ENCODE measurements around the gene TOM1L1. TPM values are rescaled to one million over a fixed set of nuclear protein-coding genes. Genes with fewer than 3 reads are reported as not detected.
A peak's percentile ranks its signal among the peaks of the same experiment; 100 is the strongest.

Gene TOM1L1
- total RNA-seq, 1 experiment from 2014 or later: 58.5 TPM

- no peak for TF ChIP-seq TEAD1 (CRISPR knock-in tag; IDR thresholded peaks at IDR 0.05)
- TF ChIP-seq ATF1 (CRISPR knock-in tag; IDR thresholded peaks at IDR 0.05): no peak
Measured at GRCh38 chr17:54919425-54919824, 18.8 kb downstream of the TOM1L1 start (continued).

DNA sequence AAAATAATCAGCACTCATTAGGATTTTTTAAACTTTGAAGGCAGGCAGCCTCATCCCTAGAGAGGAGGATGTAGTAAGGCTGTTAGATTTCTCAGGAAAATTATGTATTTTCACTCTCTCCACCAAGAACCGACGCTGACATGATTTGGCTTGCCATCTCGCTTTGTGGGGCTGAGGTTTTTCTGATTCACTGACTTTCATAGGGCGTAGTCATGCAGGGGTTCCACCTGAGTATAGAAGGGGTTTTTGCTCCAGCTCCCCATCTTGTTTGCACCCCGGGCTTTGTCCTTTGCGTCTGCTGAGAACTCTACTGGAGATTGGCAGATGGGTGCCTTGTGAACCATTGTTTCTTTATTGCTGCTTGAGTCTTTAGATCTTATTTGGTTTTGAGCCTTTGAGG, 20.2 kb downstream of the TOM1L1 start:
- Mint-ChIP-seq H3K27ac (peak overlapping the region; percentile 79; the same call in 1 of the 2 replicates), H3K4me1 (peaks cover 33% of the 10 kb centered on the region), H3K4me3 (no peak overlapping the region), H3K36me3 (peaks cover 43% of the 10 kb centered on the region), H3K27me3 (ENCODE audit: low read depth) (no peaks in the 10 kb centered on the region), H3K9me3 (peaks cover 16% of the 10 kb centered on the region)
- CTCF ChIA-PET: no interaction called here
- POLR2A ChIA-PET: no interaction called here
- DNase-seq (ENCODE audit: low spot score): no peak
- TF ChIP-seq GRHL2 (CRISPR knock-in tag; IDR thresholded peaks at IDR 0.05; ENCODE audit: insufficient replicate concordance, severe bottlenecking) (no peak), ETV6 (CRISPR knock-in tag; IDR thresholded peaks at IDR 0.05) (no peak), ZNF416 (CRISPR knock-in tag; IDR thresholded peaks at IDR 0.05) (no peak), FOXP1 (CRISPR knock-in tag; IDR thresholded peaks at IDR 0.05; ENCODE audit: borderline replicate concordance) (no peak), NFYB (CRISPR knock-in tag; conservative IDR thresholded peaks at IDR 0.05; ENCODE audit: low read depth) (no peak), ZBTB21 (CRISPR knock-in tag; IDR thresholded peaks at IDR 0.05; ENCODE audit: borderline replicate concordance) (no peak), ZNF121 (CRISPR knock-in tag; IDR thresholded peaks at IDR 0.05) (no peak), ZNF532 (CRISPR knock-in tag; IDR thresholded peaks at IDR 0.05; ENCODE audit: borderline replicate concordance) (no peak), MLX (CRISPR knock-in tag; IDR thresholded peaks at IDR 0.05) (no peak), ZMAT4 (CRISPR knock-in tag; IDR thresholded peaks at IDR 0.05) (no peak), ZNF671 (CRISPR knock-in tag; IDR thresholded peaks at IDR 0.05) (no peak), OVOL2 (CRISPR knock-in tag; IDR thresholded peaks at IDR 0.05; ENCODE audit: borderline replicate concordance) (no peak), SOX15 (CRISPR knock-in tag; IDR thresholded peaks at IDR 0.05) (no peak), HMGXB4 (CRISPR knock-in tag; IDR thresholded peaks at IDR 0.05) (no peak), E2F5 (CRISPR knock-in tag; IDR thresholded peaks at IDR 0.05) (no peak)
- TF ChIP-seq, protein P1, sequence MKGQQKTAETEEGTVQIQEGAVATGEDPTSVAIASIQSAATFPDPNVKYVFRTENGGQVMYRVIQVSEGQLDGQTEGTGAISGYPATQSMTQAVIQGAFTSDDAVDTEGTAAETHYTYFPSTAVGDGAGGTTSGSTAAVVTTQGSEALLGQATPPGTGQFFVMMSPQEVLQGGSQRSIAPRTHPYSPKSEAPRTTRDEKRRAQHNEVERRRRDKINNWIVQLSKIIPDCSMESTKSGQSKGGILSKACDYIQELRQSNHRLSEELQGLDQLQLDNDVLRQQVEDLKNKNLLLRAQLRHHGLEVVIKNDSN (CRISPR knock-in tag; IDR thresholded peaks at IDR 0.05): no peak
- ATAC-seq: no peak
